ENCODE data around the gene CDC20.

GRCh38 chr1:43367904-43368645, 9.3 kb downstream of the CDC20 start, which contains the start of gene ELOVL1:
- TF ChIP-seq CTCF (conservative IDR thresholded peaks at IDR 0.05; ENCODE audit: low read depth, low read length) (peak; percentile 42), EZH2 (IDR thresholded peaks at IDR 0.05; ENCODE audit: borderline replicate concordance, low read depth, low read length, poor library complexity, severe bottlenecking) (no peak)
